ENCODE results near the gene SLC16A2.

The SLC16A2 gene
- total RNA-seq = 0 to 0.11 (median 0.05) reads per million in 3 experiments

DNA sequence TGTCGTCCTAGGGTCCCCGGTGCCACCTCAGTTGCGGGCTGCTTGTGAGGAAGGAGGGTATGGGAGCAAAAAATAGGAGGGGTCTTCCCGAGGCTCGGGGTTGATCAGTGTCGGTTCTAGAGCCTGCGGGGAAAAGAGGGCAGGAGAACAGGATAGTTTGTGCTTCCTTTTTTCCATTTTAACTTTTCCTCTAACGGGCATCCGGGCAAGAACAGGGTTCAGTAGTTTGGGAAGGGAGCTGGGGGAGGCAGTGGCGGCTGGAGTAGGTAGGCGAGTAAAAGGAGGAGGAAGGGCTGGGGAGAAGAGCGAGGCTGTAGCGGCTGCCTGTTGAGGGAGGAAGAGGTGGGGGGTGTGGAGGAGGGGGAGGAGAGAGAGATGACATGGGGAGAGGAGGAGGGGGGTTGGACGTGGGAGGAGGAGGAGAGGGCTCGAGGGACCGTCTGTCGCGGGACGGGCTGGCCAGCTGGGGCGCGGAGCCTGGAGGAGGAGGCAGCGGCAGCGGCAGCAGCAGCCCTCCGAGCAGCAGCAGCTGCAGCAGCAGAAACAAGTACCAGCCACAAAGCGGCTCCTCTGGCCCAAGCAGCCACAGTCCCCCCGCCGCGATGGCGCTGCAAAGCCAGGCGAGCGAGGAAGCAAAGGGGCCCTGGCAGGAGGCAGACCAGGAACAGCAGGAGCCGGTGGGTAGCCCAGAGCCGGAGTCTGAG lies at the start of gene SLC16A2:
TSS of gene SLC16A2 (plus strand) at position 458 of the 704 bp plus-strand sequence. CDS start at position 603, 145 bp downstream.
- DNase-seq = no peak

GRCh38 chrX:74372272-74372671 lies 49.0 kb upstream of the SLC16A2 start:
- no peak for DNase-seq

GRCh38 chrX:74377282-74377681 lies 44.0 kb upstream of the SLC16A2 start:
- DNase-seq = no peak

GRCh38 chrX:74382613-74383012 lies 38.7 kb upstream of the SLC16A2 start:
- peak; percentile 33 for DNase-seq

DNA sequence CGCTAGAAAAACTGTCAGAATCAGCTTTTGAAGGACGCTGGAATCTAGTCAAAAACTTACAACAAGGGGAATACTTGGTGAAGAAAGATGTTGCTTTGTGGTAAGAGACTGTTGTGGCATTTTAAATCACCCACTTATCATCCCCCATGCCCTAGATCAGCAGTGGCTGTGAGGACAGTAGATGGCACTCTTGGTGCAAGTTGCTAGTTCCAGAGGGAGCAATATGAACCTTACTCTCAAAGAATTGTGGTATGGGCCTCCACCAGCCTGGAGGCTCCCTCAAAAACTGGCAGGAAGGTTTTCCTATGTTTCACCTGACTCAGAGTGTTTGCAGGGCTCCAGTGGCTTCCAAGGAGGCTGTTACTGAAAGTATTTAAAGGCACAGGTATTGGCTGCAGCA lies 37.7 kb upstream of the SLC16A2 start:
- DNase-seq = no peak

DNA sequence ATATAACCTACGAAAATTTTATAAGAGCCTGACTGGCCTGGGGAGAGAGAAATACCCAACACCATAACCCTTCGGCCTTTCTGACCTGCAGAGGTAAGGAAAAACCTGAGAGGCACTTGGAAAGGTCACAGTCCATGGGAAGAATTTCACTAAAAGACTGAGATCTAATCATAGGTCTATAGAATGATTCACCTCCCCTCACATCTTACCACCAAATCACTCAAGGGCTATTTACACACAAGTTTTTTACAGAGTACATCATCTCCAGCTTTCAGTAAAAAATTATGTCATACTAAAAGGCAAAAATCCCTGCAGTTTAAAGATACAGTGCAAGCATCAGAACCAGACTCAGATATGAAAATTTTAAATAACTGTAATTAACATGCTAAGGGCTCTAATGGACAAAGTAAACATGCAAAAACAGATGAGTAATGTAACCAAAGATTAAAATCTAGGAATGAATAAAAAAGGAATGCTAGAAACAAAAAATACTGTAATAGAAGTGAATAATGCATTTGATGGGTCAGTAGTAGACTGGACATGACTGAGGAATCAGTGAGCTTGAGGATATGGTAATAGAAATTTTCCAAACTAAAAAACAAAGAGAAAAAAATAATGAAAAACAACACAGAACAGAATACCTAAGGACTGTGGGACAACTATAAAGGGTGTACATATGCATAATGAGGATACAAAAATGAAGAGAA lies 32.1 kb upstream of the SLC16A2 start:
- no peak for DNase-seq

DNA sequence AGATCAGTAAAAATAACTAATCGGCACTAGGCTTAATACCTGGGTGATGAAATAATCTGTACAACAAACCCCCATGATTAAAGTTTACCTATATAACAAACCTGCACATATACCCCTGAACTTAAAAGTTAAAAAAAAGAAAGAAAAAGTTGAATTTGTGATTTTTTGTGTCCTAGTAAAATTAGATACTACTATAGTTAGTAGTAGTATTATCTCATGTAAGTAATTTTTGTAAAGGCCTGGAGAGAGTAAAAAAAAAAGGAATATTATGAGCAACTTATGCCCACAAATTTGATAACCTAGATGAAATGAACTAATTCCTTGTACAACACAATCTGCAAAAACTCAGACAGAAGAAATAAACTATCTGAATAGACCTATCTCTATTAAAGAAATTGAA lies 25.7 kb upstream of the SLC16A2 start:
- DNase-seq = no peak

DNA sequence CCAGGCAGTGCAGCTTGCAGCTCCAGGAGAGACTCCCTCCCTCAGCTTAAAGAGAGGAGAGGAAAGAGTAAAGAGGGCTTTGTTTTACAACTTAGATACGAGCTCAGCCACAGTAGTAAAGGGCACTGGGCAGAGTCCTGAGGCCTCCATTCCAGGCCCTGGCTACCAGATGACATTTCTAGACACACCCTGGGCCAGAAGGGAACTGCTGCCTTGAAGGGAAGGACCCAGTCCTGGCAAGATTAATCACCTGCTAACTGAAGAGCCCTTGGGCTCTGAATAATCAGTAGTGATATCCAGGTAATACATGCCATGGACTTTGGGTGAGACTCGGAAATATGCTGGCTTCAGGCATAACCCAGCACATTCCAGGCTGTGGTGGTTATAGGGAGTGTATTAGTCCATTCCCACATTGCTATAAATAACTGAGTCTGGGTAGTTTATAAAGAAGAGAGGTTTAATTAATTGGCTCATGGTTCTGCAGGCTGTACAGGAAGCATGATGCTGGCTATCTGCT lies 15.3 kb upstream of the SLC16A2 start:
- DNase-seq = no peak

GRCh38 chrX:74408304-74408703 lies 13.0 kb upstream of the SLC16A2 start:
- no peak for DNase-seq

GRCh38 chrX:74419864-74420195 lies 1.5 kb upstream of the SLC16A2 start:
- DNase-seq = no peak

GRCh38 chrX:74420196-74421035 lies 877 bp upstream of the SLC16A2 start:
- no peak for DNase-seq

GRCh38 chrX:74421740-74422352 lies 553 bp downstream of the SLC16A2 start:
- DNase-seq = no peak

- DNase-seq = no peak
Observed at GRCh38 chrX:74422576-74423288, 1.4 kb downstream of the SLC16A2 start.

DNA sequence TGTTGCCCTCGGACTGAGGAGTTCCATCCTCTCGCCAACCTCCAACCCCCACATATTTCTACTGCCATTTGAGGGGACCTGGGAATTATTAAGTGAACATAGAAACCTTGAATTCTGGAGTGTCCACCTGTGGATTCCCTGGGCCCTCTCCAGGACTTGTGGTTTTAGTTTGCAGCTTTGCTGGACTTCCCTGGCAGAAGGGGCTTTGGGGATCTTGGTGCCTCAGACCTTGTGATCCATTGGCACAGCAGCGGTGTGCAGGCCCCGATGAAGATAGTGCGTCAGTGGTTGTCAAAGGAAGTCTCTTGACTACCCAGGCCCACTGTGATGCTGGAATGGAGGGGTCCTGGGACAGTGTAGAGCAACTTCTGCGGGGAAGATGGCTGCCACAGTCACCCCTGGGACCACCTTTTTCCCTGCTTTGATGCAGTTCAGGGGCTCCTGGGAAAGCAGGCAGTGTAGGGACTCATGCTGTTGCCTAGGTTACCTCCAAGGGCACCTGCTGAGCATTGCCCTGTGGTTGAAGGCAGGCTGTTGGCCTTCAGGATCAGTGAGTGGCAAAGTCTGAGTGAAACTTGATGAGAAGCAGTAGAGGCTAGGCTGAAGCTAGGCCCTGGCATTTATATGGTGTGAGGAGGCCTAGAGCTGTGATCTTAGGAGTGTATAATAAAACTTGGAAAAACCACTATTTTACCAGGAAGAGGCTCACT lies 2.2 kb downstream of the SLC16A2 start:
- no peak for DNase-seq

GRCh38 chrX:74426071-74426470 lies 4.8 kb downstream of the SLC16A2 start:
- no peak for DNase-seq

DNA sequence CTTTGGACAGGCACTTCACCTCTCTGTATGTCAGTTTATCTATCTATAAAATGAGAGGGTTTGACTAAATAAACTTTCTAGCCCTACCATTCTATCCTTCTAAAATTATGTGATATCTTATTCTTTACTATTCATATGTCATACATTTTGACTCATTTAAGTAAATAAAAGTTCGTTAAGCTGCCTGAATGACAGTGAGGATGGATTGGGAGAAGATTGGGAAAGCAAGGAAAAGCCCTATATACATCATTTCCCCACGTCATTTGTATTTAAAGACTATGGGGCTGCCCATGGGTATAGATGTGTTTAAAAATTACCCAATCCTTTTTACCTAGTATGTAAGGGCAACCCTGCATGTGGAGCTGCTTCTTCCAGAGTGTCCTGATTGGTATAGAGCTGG lies 5.3 kb downstream of the SLC16A2 start:
- DNase-seq = no peak

DNA sequence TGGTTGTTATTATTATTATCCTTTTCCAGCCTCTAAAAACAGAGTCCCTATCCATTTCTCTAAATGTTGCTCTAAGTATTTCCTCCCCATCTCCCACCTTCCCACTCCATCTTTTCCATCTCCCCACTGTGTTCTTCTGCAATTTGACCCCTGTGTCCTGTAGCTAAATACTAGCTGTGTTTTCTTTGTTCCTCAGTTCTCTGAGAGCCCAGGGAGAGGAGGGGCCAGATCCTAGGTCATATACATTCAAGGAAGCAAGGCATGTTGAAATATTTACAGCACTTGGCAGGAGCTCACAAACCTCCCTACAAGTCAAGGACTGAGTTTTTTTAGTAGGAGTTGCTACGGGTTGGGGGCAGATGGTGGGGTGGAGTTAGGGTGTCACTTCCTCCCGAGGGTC lies 10.5 kb downstream of the SLC16A2 start:
- DNase-seq = no peak

DNA sequence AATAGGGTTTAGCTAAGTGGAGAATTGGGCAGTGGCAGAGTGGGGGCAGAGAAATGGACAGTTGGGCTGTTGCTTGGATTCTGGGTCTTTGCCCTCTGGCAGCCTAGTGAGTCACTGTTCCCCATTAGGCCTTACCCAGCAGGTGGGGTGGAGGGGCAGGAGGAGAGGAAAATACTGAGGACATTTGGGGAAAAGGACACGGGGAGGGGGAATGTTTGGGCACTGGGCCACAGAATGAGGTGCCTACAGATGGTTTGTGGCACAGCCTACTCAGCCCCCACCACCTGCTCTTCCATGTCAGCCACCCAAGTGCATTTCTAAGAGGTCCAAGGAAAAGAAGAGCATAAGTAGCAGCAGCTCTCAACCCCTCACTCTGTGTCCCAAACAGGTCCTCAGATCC lies 13.0 kb downstream of the SLC16A2 start:
- no peak for DNase-seq

- DNase-seq = no peak
Observed at GRCh38 chrX:74437530-74437929, 16.2 kb downstream of the SLC16A2 start.

DNA sequence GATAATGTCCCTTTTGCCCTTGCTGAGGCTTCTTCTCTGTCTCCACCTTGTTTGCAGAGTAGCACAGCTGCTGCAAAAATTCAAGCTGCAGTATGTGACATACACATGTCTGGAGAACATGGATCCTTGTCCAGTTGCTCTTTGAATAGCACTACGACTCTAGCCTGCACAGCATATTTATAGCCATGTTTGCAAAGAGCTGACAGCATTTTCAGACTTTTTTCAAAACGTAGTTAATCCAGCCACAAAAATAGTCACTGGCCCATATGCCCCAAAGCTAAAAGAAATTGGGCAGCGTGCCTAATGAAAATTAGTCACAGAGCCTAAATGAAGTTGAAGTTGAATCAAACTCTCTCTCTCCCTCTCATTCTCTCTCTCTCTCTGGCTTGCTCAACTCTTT lies 17.5 kb downstream of the SLC16A2 start:
- no peak for DNase-seq

- DNase-seq = no peak
Observed at GRCh38 chrX:74445099-74445498, 23.8 kb downstream of the SLC16A2 start.

GRCh38 chrX:74446876-74447275 lies 25.6 kb downstream of the SLC16A2 start:
- no peak for DNase-seq
